Gastroesophageal sphincter (tissue), 3 donors: ENCODE data around the gene NUDT16L1.

Source experiments
- CTCF ChIP-seq, 4 experiments: fragments of 200-600 bp in 2 of 4; fragments of 450-650 bp in 2 of 4; sonication (generic) in 1 of 4; IDR thresholded peaks; one replicate each; pipeline ENCODE4 v1.5.1; 2017 to 2019; ENCODE audit warnings: antibody characterized with exemption in 4 of 4, mild to moderate bottlenecking in 2 of 4, moderate library complexity in 2 of 4
- EP300 ChIP-seq: sonication (generic); formaldehyde crosslinking; IDR thresholded peaks from one replicate; pipeline ENCODE4 v1.6.1; 2017; ENCODE audit warnings: antibody characterized with exemption, mild to moderate bottlenecking
- POLR2A ChIP-seq, 2 donors: fragments of 450-650 bp; IDR thresholded peaks; one replicate each; pipeline ENCODE4 v1.6.1; 2017; ENCODE audit warnings: antibody characterized with exemption in 2 of 2, mild to moderate bottlenecking in 2 of 2, moderate library complexity in 1 of 2
- POLR2AphosphoS5 ChIP-seq: sonication (generic); formaldehyde crosslinking; IDR thresholded peaks from one replicate; pipeline ENCODE4 v1.6.1; 2017; ENCODE audit warnings: antibody characterized with exemption

GRCh38 chr16:4743226-4743878 lies 50.0 kb downstream of the NUDT16L1 start:
- TF ChIP-seq CTCF (IDR thresholded peaks at IDR 0.05) (no peak), POLR2A (IDR thresholded peaks at IDR 0.05) (no peak), POLR2AphosphoS5 (no peak), EP300 (no peak)
